COLO829 (cell line): ENCODE data around the gene DOC2B.
"Not testable (repeated sequence)": the region's sequence is repeated elsewhere in the genome, so short reads cannot be mapped to it uniquely, and the experiment has no call there.

ENCODE experiments used
- DNase-seq: peaks from one replicate; pipeline ENCODE4 v3.0.0; 2012; ENCODE audit warnings: low spot score

Gene DOC2B

DNA sequence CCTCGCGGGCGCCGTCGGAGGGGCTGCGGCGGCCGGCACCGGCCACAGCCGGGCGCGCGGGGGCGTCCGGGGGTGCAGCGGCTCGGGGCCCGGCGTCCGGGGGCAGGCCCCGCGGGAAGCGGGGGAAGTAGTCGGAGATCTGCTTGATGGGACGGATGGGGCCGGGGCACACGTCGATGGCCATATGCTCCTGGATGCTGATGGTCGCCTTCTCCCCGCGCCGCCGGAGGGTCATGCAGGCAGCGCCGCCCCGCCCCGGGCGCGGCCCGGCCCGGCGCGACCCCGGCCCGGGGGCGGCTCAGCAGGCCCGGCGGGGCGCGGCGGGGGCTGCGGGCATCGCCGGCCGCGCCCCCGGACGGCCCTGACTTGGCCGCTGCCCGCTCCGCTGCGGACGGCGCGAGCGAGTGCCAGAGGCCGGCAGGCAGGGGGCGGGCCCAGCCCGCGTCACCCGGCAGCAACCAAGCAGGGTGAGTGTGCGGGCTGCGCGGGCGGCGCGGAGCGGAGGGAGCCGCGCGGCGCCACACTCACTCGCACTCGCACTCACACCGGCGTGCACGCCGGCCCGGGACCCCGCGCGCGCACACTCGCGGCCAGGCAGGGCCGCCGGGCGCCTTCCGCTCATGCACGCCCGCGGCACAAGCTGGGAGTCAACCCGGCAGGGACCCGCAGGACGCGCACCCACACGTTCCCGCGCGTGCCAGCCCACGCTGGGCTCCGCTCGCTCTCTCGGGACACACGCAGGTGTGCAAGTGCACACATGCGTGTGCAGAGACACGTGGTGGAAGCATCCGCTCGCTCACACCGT, at the start of gene DOC2B:
TSS of gene DOC2B (minus strand) at position 406 of the 805 bp plus-strand sequence. CDS start at position 235, 171 bp downstream.
- DNase-seq = no peak

GRCh38 chr17:230395-230770, 48.9 kb upstream of the DOC2B start:
- no peak for DNase-seq

DNA sequence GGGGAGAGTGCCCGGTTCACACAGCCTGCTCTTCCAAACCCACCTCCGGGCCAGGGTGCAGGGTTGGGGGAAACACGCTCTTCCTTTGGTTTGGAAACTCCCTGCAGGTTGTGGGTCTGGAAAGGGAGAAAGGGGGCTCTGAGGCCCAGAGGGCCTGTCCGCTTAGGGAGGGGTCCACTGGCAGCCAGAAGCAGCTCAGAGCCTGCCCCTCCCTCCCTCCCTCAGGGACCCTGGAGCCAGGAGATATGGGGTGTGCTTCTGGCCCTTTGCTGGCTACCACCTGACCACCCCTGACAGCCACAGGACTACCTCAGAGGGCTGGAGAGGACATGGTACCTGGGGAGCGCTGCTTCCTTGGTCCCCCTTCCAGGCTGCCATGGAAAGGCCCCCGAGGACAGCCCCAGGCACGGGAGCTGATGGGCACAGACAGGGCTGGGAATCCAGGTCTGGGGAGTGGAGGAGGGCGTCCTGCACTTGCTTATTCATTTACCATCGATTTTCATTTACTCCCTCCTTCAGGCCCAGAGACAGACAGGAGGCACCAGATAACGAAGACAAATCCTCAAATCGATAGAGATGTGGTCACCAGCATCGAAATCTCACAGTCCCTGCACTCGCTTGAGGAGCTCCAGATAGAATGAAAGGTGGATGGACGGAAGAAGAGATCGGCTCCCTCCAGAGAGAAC, 48.4 kb upstream of the DOC2B start:
- DNase-seq = no peak

- DNase-seq = no peak
These were observed 47.7 kb upstream of the DOC2B start for GRCh38 chr17:228951-229708.

- no peak for DNase-seq
These were observed 46.6 kb upstream of the DOC2B start for GRCh38 chr17:227946-228615.

- no peak for DNase-seq
These were observed 45.9 kb upstream of the DOC2B start for GRCh38 chr17:227078-227945.

GRCh38 chr17:226108-227077, 44.9 kb upstream of the DOC2B start:
- no peak for DNase-seq

- no peak for DNase-seq
These were observed 44.1 kb upstream of the DOC2B start for GRCh38 chr17:225551-225950.

- not testable (repeated sequence) for DNase-seq
These were observed 43.1 kb upstream of the DOC2B start for GRCh38 chr17:224576-224975.

DNA sequence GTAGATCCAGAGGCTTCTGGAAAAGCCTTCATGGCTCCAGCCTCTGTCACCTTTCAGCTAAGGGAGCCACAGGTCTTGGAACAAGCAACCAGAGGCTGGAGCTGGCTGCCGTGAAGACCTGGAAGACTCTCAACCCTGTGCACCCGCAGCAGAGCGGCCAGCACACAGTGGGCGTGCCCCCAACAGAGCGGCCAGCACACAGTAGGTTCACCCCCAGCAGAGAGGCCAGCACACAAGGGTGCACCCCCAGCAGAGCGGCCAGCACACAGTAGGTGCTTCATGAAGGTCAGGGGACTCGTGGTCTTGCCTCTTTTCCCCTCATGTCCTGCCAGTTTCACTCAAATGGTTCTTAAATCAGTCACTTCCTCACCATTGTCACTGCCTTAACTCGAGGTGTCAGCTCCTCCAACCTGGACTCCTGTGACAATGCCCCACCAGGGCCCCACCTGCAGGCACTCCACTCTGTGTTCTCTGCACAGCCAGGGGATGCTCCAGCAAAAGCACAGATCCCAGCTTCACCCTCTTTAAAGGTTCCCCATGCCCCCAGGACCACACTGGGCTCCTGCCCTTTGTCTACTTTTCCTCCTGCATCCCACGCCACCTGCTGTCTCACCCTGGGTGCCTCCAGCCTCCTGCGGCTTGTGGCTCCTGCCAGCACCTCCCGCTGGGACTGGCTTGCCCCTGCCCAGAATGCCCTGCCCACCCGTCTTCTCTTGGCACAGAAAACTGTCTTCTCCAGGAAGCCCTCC, 42.4 kb upstream of the DOC2B start:
- DNase-seq = no peak

GRCh38 chr17:222172-222571, 40.7 kb upstream of the DOC2B start:
- no peak for DNase-seq

DNA sequence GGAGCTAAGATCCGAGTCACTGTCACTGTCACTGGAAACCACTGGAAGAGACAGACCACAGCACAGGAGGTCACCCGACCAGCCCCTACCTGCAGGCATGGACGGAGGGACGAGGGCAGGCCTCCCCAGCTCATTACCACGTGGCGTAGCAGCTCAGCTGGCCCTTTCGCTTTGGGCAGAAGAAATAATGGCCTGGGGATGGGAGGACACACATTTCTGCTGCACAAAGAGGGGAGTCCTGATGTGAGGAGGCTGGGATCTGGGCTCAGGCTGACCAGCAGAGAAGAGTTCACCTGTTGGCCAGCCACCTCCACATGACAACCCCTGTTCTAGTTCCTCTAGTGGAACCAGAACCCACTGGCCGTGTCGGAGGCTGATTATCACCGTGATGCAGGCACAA, 38.2 kb upstream of the DOC2B start:
- no peak for DNase-seq

DNA sequence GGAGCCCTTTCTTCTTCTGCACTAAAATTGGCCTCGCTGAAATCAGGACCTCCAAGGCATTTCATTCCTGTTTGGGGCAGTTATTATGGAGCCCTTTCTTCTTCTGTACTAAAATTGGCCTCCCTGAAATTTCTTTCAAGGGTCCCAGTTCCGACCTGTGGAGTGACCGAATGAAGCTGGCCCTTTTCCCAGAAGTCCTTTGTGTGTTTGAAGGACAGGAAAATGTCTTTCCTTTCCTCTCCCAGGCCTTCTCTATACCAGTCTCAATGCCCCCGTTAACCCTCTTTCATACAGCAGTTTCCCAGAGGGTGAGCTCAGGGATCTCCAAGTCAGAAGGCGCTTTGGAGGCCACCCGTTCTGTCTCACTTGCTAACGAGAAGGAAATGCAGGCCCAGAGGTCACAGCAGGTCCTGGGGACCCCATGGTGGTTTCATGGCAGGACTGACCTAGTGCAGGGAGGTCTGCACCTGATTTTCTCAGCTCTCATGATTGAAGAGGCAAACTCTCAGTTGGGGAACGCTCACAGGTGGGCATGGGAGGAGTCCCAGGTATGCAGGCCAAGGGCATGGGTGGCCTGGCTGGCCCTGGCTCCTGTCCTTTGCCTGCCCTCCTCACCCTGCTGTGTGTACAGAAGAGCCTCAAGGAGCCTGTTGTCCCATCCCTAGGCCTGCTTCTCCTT, 37.1 kb upstream of the DOC2B start:
- no peak for DNase-seq

GRCh38 chr17:216625-217024, 35.2 kb upstream of the DOC2B start:
- DNase-seq = no peak

DNA sequence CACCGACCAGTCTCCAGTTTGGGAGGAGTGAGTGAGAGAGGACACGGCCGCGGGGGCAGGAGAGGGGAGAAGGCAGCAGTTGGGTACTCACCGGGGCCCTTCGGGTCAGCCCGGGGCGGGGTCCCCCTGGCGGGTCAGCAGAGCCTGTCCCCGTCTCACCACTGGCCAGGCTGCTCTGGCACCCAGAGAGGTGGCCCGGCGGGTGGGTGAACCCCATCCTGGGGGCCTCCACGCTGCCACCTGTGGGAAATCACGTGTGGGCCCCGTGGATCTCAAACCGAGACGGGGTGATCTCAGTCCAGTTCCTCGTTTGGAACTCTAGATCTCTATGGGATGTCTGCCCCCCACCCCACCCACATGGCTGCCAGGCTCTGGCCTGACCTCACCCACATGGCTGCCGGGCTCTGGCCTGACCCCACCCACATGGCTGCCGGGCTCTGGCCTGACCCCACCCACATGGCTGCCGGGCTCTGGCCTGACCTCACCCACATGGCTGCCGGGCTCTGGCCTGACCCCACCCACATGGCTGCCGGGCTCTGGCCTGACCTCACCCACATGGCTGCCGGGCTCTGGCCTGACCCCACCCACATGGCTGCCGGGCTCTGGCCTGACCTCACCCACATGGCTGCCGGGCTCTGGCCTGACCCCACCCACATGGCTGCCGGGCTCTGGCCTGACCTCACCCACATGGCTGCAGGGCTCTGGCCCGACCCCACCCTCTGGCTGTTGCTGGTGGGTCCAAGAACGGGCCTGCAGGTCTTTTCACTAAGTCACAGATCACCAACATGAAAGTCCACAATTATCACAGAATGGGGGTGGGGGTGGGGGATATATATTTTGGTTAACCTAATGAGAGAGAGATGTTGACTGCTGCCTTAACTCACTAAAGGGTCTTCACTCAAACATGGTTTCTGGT, 34.4 kb upstream of the DOC2B start:
- not testable (repeated sequence) for DNase-seq

- no peak for DNase-seq
These were observed 33.5 kb upstream of the DOC2B start for GRCh38 chr17:214881-215331.

GRCh38 chr17:213286-214105, 32.0 kb upstream of the DOC2B start:
- no peak for DNase-seq
